ENCODE results near the gene TAP1.
A peak's percentile ranks its signal among the peaks of the same experiment; 100 is the strongest.

Gene TAP1

DNA sequence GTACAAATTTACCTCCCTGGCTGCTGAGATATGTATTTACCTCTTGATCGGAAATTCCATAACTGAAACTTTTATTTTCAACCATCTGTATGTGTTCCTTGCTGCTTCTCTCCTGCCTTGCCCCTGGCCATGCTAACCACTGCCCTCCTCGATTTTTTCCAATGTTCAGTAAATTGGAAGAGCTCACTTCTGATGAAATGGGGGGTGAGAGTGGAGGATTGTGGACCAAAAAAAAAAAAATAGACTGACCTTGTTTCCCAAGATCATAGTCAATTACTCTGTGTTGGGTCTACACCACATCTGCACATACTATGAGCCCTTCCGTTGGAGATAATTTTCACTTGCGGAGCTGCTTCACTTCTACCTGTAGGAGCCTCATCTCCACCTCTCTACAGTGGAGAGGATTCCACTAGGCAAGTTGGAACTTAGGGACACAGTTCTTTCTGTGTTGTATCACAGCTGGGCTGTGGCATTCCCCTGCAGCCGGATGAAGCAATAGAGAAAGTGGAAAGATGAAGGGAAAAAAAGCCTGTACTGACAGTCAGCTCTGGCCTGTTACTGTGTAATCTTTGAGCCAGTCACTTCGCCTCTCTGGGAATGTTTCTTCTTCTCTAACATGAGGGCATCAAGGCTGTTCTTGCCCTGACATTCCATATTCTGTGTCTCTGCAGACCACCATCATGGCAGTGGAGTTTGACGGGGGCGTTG is 2.1 kb upstream of the TAP1 start:
- peaks cover 78% of the 10 kb centered on the region for H3K27me3 ChIP-seq (ENCODE audit: insufficient read depth, low read length)
- H2AFZ ChIP-seq (ENCODE audit: low read depth, low read length), result no peak overlapping the region
- peaks cover 17% of the 10 kb centered on the region for H3K4me1 ChIP-seq (ENCODE audit: insufficient read depth, low read length)
- H3K4me3 ChIP-seq (ENCODE audit: low read length), result no peak overlapping the region
- H3K36me3 ChIP-seq (ENCODE audit: insufficient read depth, low read length), result no peaks in the 10 kb centered on the region
- no peaks in the 10 kb centered on the region for H3K9me3 ChIP-seq (ENCODE audit: low read length)

DNA sequence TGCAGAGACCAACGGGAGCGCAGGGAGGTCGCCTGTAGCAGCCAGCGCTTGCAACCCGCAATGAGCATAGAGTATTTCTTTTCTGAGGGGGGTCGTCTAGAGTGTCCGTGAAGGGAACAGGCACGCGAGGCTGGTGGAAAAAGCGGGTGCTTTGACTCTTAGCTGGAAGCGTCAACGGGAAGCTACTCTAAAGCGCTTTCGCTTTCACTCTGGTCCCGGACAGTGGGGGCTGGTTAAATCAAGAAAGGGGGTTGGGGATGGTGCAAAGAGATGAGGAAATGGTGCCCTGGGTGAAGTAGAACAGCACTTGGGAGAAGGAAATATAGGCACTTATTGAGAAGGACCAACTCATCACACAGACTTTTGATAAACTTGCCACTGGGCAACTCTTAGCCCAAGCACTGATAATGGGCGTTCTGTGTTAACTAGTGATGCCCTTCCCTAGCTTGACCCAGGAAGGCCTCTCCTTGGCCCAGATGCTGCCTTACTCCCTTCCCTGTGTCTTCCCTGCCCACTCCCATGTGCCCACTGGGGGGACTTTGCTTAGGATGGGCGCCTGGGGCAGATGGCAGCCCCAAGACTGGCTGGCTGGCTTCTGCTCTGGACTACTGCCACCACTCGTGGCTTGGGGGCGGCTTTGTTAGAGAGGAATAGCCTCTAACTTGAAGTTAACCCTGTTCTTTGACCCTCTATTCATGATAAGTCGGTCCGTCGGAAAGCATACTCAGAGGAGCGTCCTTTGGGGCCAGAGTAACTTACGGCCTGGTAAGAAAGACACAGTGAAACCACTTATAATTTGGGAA is 1.1 kb upstream of the TAP1 start:
- peaks cover 17% of the 10 kb centered on the region for H3K4me1 ChIP-seq (ENCODE audit: insufficient read depth, low read length)
- H3K4me3 ChIP-seq (ENCODE audit: low read length), result peak overlapping the region; percentile 52
- H2AFZ ChIP-seq (ENCODE audit: low read depth, low read length), result peak overlapping the region; percentile 87
- peaks cover 85% of the 10 kb centered on the region for H3K27me3 ChIP-seq (ENCODE audit: insufficient read depth, low read length)
- no peaks in the 10 kb centered on the region for H3K9me3 ChIP-seq (ENCODE audit: low read length)
- H3K36me3 ChIP-seq (ENCODE audit: insufficient read depth, low read length), result no peaks in the 10 kb centered on the region

DNA sequence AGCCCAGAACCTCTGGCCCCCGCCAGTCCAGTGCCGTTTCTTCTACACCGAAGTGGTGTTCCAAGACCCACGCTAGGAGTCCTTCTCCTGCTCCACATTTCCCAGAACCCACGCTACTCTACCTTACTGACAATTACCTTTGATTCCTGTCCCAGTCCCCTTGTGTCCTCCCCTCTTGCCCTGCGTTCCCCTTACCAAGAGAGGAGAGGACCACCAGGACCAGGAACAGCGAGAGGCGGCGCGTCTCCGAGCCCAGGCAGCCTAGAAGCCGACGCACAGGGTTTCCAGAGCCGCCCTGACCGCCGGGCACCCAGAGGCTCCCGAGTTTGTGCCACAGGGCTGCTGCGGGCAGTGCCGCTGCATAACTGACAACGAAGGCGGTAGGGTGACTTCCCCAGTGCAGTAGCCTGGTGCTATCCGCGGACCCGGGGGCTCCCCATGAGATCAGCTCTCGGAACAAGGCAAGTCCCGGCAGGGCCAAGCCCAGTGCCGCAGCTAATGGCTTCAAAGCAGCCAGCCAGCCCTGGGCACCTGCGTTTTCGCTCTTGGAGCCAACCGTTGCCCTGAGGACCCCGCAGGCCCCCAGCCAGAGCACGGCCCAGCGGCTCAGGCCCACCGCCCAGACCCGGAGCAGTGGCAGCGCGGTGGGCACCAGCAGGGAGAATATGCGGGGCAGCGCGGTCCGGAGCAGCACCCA is 512 bp downstream of the TAP1 start:
- peak overlapping the region; percentile 87 for H2AFZ ChIP-seq (ENCODE audit: low read depth, low read length)
- H3K36me3 ChIP-seq (ENCODE audit: insufficient read depth, low read length), result no peaks in the 10 kb centered on the region
- peaks cover 81% of the 10 kb centered on the region for H3K27me3 ChIP-seq (ENCODE audit: insufficient read depth, low read length)
- H3K4me3 ChIP-seq (ENCODE audit: low read length), result peak overlapping the region; percentile 52
- H3K9me3 ChIP-seq (ENCODE audit: low read length), result no peaks in the 10 kb centered on the region
- H3K4me1 ChIP-seq (ENCODE audit: insufficient read depth, low read length), result peaks cover 17% of the 10 kb centered on the region

- H3K9me3 ChIP-seq (ENCODE audit: low read length), result no peaks in the 10 kb centered on the region
- no peak overlapping the region for H2AFZ ChIP-seq (ENCODE audit: low read depth, low read length)
- peaks cover 17% of the 10 kb centered on the region for H3K4me1 ChIP-seq (ENCODE audit: insufficient read depth, low read length)
- peaks cover 78% of the 10 kb centered on the region for H3K27me3 ChIP-seq (ENCODE audit: insufficient read depth, low read length)
- no peaks in the 10 kb centered on the region for H3K36me3 ChIP-seq (ENCODE audit: insufficient read depth, low read length)
- peak overlapping the region; percentile 52 for H3K4me3 ChIP-seq (ENCODE audit: low read length)
Measured at GRCh38 chr6:32852018-32852843, 1.3 kb downstream of the TAP1 start.

DNA sequence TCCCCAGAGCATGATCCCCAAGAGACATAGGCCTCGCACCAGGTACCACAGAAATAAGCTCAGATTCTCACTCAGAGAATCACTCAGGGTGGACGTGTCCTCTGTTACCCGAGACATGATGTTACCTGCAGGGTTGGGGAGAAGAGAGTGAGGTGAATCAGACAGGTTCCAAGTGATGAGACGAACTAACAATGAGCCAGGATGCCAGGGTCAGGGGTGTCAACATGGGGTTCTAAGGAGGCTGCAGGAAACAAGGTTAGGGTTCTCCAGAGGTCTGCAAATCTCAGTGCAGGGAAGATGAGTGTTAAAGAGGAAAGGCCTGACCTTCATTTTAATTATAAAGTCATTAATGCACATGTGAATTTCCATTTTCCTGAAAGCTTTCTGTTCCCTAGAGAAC is 2.5 kb downstream of the TAP1 start:
- Histone ChIP-seq H3K9me3 (ENCODE audit: low read length) (no peaks in the 10 kb centered on the region), H3K4me3 (ENCODE audit: low read length) (no peak overlapping the region), H3K36me3 (ENCODE audit: insufficient read depth, low read length) (no peaks in the 10 kb centered on the region), H2AFZ (ENCODE audit: low read depth, low read length) (no peak overlapping the region), H3K4me1 (ENCODE audit: insufficient read depth, low read length) (peaks cover 17% of the 10 kb centered on the region), H3K27me3 (ENCODE audit: insufficient read depth, low read length) (peaks cover 78% of the 10 kb centered on the region)

DNA sequence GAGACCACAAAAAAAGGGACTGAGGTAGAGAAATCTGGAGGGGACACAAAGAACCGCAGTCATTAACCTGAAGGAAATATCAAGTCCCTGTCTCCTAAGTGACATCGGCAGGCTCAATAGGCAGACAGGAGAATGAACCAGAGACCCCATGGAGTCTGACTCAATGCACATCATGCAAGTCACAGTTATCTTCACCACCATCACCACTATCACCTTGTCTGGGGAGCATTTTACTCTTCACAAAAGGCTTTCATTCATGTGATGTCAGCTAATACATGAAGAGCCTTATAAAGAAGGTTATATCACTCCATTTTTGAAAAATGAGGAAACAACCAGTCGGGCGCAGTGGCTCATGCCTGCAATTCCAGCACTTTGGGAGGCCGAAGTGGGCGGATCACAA is 4.4 kb downstream of the TAP1 start:
- no peaks in the 10 kb centered on the region for H3K36me3 ChIP-seq (ENCODE audit: insufficient read depth, low read length)
- H3K4me3 ChIP-seq (ENCODE audit: low read length), result no peak overlapping the region
- H2AFZ ChIP-seq (ENCODE audit: low read depth, low read length), result no peak overlapping the region
- peaks cover 19% of the 10 kb centered on the region for H3K4me1 ChIP-seq (ENCODE audit: insufficient read depth, low read length)
- H3K9me3 ChIP-seq (ENCODE audit: low read length), result no peaks in the 10 kb centered on the region
- H3K27me3 ChIP-seq (ENCODE audit: insufficient read depth, low read length), result peaks cover 73% of the 10 kb centered on the region

GRCh38 chr6:32847795-32848194 is 5.7 kb downstream of the TAP1 start:
- Histone ChIP-seq H3K4me1 (ENCODE audit: insufficient read depth, low read length) (peaks cover 13% of the 10 kb centered on the region), H2AFZ (ENCODE audit: low read depth, low read length) (no peak overlapping the region), H3K27me3 (ENCODE audit: insufficient read depth, low read length) (peaks cover 79% of the 10 kb centered on the region), H3K4me3 (ENCODE audit: low read length) (no peak overlapping the region), H3K36me3 (ENCODE audit: insufficient read depth, low read length) (no peaks in the 10 kb centered on the region), H3K9me3 (ENCODE audit: low read length) (no peaks in the 10 kb centered on the region)

DNA sequence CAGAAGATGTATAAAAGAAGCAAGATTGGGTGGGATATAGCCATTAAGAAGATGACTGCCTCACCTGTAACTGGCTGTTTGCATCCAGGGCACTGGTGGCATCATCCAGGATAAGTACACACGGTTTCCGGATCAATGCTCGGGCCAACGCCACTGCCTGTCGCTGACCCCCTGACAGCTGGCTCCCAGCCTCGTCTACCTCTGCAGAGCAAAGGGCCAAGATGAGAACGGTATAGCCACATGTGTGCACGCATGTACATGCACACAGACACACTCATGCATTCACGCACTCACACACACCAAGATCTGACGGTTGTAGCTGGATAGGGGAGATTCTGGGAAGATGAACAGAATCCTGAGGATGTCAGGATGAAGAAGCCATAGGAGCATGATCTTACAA is 6.5 kb downstream of the TAP1 start:
- Histone ChIP-seq H3K9me3 (ENCODE audit: low read length) (peaks cover 4% of the 10 kb centered on the region), H3K27me3 (ENCODE audit: insufficient read depth, low read length) (peaks cover 79% of the 10 kb centered on the region), H3K4me3 (ENCODE audit: low read length) (no peak overlapping the region), H3K4me1 (ENCODE audit: insufficient read depth, low read length) (peaks cover 7% of the 10 kb centered on the region), H3K36me3 (ENCODE audit: insufficient read depth, low read length) (no peaks in the 10 kb centered on the region), H2AFZ (ENCODE audit: low read depth, low read length) (no peak overlapping the region)

- H3K27me3 ChIP-seq (ENCODE audit: insufficient read depth, low read length), result peaks cover 72% of the 10 kb centered on the region
- H3K4me1 ChIP-seq (ENCODE audit: insufficient read depth, low read length), result peaks cover 7% of the 10 kb centered on the region
- no peak overlapping the region for H2AFZ ChIP-seq (ENCODE audit: low read depth, low read length)
- no peaks in the 10 kb centered on the region for H3K36me3 ChIP-seq (ENCODE audit: insufficient read depth, low read length)
- no peak overlapping the region for H3K4me3 ChIP-seq (ENCODE audit: low read length)
- peaks cover 7% of the 10 kb centered on the region for H3K9me3 ChIP-seq (ENCODE audit: low read length)
Measured at GRCh38 chr6:32845384-32845884, 8.1 kb downstream of the TAP1 start.

DNA sequence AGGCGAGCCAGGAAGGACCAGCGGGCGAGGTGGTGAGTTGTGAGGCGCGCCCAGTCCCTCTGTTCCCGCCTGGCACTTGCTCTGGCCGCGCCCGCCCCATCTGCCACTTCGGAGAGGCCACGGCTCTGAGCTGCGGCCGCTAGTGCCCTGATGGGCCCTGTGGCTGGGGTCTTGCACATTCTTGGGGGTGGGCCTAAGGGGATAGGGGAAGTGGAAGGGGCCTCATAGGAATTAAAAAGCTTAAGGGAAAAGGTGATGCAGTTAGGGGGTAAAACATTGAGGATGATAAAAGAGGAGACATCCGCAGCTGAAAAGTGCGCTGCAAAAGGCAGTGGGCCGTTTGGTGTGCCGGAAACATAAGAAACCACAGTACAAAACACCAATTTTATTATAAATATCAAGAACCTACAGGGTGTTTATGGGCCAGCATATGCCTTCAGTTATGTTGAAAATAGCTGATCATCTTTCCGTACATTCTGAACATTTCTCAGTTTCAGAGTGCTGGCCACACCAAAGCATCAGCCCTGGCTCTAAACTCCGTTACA is 8.6 kb downstream of the TAP1 start:
- Histone ChIP-seq H3K9me3 (ENCODE audit: low read length) (peaks cover 7% of the 10 kb centered on the region), H3K4me1 (ENCODE audit: insufficient read depth, low read length) (peaks cover 7% of the 10 kb centered on the region), H3K4me3 (ENCODE audit: low read length) (no peak overlapping the region), H3K36me3 (ENCODE audit: insufficient read depth, low read length) (no peaks in the 10 kb centered on the region), H3K27me3 (ENCODE audit: insufficient read depth, low read length) (peaks cover 67% of the 10 kb centered on the region), H2AFZ (ENCODE audit: low read depth, low read length) (no peak overlapping the region)

- peaks cover 64% of the 10 kb centered on the region for H3K27me3 ChIP-seq (ENCODE audit: insufficient read depth, low read length)
- peak within 1 kb of the TSS; percentile 30 for H3K4me3 ChIP-seq (ENCODE audit: low read length)
Measured at GRCh38 chr6:32843979-32844838, 9.3 kb downstream of the TAP1 start, which contains the start of gene PSMB8. Gene PSMB8 (minus strand): TSS chr6:32844047. CDS start chr6:32843996, 51 bp downstream.

More at GRCh38 chr6:32843979-32844838, 9.3 kb downstream of the TAP1 start, which contains the start of gene PSMB8:
- peaks cover 7% of the 10 kb centered on the region for H3K4me1 ChIP-seq (ENCODE audit: insufficient read depth, low read length)
- peak within 1 kb of the TSS; percentile 9 for H2AFZ ChIP-seq (ENCODE audit: low read depth, low read length)
- no peaks in the 10 kb centered on the region for H3K36me3 ChIP-seq (ENCODE audit: insufficient read depth, low read length)
- H3K9me3 ChIP-seq (ENCODE audit: low read length), result peaks cover 7% of the 10 kb centered on the region
